ENCODE measurements around the gene RET.

RET gene

GRCh38 chr10:43083764-43084163 lies 6.9 kb downstream of the RET start:
- DNase-seq (ENCODE audit: low read depth): no peak
- TF ChIP-seq CTCF (IDR thresholded peaks at IDR 0.05; ENCODE audit: low read depth, low read length, missing control alignments): no peak
- no peak overlapping the region for H3K4me3 ChIP-seq (ENCODE audit: low read depth, low read length)

- no peak for DNase-seq (ENCODE audit: low read depth)
- no peak for TF ChIP-seq CTCF (IDR thresholded peaks at IDR 0.05; ENCODE audit: low read depth, low read length, missing control alignments)
- no peak overlapping the region for H3K4me3 ChIP-seq (ENCODE audit: low read depth, low read length)
Measured at GRCh38 chr10:43084812-43085211, 7.9 kb downstream of the RET start.

GRCh38 chr10:43086321-43086942 lies 9.6 kb downstream of the RET start:
- no peak overlapping the region for H3K4me3 ChIP-seq (ENCODE audit: low read depth, low read length)
- DNase-seq (ENCODE audit: low read depth): no peak
- no peak for TF ChIP-seq CTCF (IDR thresholded peaks at IDR 0.05; ENCODE audit: low read depth, low read length, missing control alignments)

- no peak for TF ChIP-seq CTCF (IDR thresholded peaks at IDR 0.05; ENCODE audit: low read depth, low read length, missing control alignments)
- H3K4me3 ChIP-seq (ENCODE audit: low read depth, low read length): no peak overlapping the region
- DNase-seq (ENCODE audit: low read depth): no peak
Measured at GRCh38 chr10:43089519-43089918, 12.7 kb downstream of the RET start.

GRCh38 chr10:43090188-43090587 lies 13.3 kb downstream of the RET start:
- no peak for DNase-seq (ENCODE audit: low read depth)
- no peak for TF ChIP-seq CTCF (IDR thresholded peaks at IDR 0.05; ENCODE audit: low read depth, low read length, missing control alignments)
- no peak overlapping the region for H3K4me3 ChIP-seq (ENCODE audit: low read depth, low read length)

GRCh38 chr10:43090664-43091063 lies 13.8 kb downstream of the RET start:
- no peak overlapping the region for H3K4me3 ChIP-seq (ENCODE audit: low read depth, low read length)
- no peak for TF ChIP-seq CTCF (IDR thresholded peaks at IDR 0.05; ENCODE audit: low read depth, low read length, missing control alignments)
- no peak for DNase-seq (ENCODE audit: low read depth)

GRCh38 chr10:43091846-43092245 lies 15.0 kb downstream of the RET start:
- TF ChIP-seq CTCF (IDR thresholded peaks at IDR 0.05; ENCODE audit: low read depth, low read length, missing control alignments): no peak
- H3K4me3 ChIP-seq (ENCODE audit: low read depth, low read length): no peak overlapping the region
- no peak for DNase-seq (ENCODE audit: low read depth)

Measured in GM12864 (cell line).